ENCODE measurements around the gene MKLN1. TPM values are rescaled to one million over a fixed set of nuclear protein-coding genes. Genes with fewer than 3 reads are reported as not detected.

MKLN1 gene
- total RNA-seq, 2 donors from 2014 or later, result 27.4 to 28.5 TPM

GRCh38 chr7:131544021-131544420 is 216.3 kb downstream of the MKLN1 start:
- H3K27me3 ChIP-seq, result no peaks in the 10 kb centered on the region
- H3K4me3 ChIP-seq, result no peak overlapping the region
- H3K27ac ChIP-seq, result peak overlapping the region; percentile 55 to 71
- no peak for TF ChIP-seq CTCF (IDR thresholded peaks at IDR 0.05)
- no peak for DNase-seq (ENCODE audit: low spot score)
- no peaks in the 10 kb centered on the region for H3K36me3 ChIP-seq
- no peaks in the 10 kb centered on the region for H3K9me3 ChIP-seq
- H3K4me1 ChIP-seq, result peaks cover 0 to 60% of the 10 kb centered on the region in 2 donors

GRCh38 chr7:131544449-131545301 is 217.0 kb downstream of the MKLN1 start:
- TF ChIP-seq CTCF (IDR thresholded peaks at IDR 0.05), result peak in 1 of 2 donors; percentile 61
- peaks cover 0 to 54% of the 10 kb centered on the region in 2 donors for H3K4me1 ChIP-seq
- no peak overlapping the region for H3K4me3 ChIP-seq
- no peaks in the 10 kb centered on the region for H3K36me3 ChIP-seq
- no peaks in the 10 kb centered on the region for H3K27me3 ChIP-seq
- no peaks in the 10 kb centered on the region for H3K9me3 ChIP-seq
- no peak for DNase-seq (ENCODE audit: low spot score)
- peak overlapping the region; percentile 55 to 71 for H3K27ac ChIP-seq

- H3K4me3 ChIP-seq, result no peak overlapping the region
- H3K36me3 ChIP-seq, result no peaks in the 10 kb centered on the region
- TF ChIP-seq CTCF (IDR thresholded peaks at IDR 0.05), result no peak
- peaks cover 0 to 48% of the 10 kb centered on the region in 2 donors for H3K4me1 ChIP-seq
- peak overlapping the region in 1 of 2 donors; percentile 62 for H3K27ac ChIP-seq
- no peaks in the 10 kb centered on the region for H3K9me3 ChIP-seq
- no peak for DNase-seq (ENCODE audit: low spot score)
- no peaks in the 10 kb centered on the region for H3K27me3 ChIP-seq
Observed at GRCh38 chr7:131546126-131546525, 218.4 kb downstream of the MKLN1 start.

Other genes with a start within 250 kb of the MKLN1 start
- 100 to 1,000 TPM in 1 of 2 donors, 10 to 100 TPM in 1; 47.6 to 144 TPM for gene PODXL, start 228.8 kb downstream of the MKLN1 start, total RNA-seq